NOMO-1 treated with DMSO at 0.1 percent for 48 hours (cell line): ENCODE data around the gene TRAPPC6A.

Experiments used
- DNase-seq: peaks from one replicate; lab custom pipeline; 2025; ENCODE audit not compliant: unreplicated experiment; lab: John Stamatoyannopoulos, UW

TRAPPC6A gene

GRCh38 chr19:45177817-45178261, at the start of gene TRAPPC6A:
Gene TRAPPC6A, minus strand, starts transcription at chr19:45178237. Its CDS starts 19 bp downstream, at chr19:45178218.
- peak; percentile 81 for DNase-seq

GRCh38 chr19:45224645-45225044, 46.6 kb upstream of the TRAPPC6A start:
- DNase-seq = no peak

DNA sequence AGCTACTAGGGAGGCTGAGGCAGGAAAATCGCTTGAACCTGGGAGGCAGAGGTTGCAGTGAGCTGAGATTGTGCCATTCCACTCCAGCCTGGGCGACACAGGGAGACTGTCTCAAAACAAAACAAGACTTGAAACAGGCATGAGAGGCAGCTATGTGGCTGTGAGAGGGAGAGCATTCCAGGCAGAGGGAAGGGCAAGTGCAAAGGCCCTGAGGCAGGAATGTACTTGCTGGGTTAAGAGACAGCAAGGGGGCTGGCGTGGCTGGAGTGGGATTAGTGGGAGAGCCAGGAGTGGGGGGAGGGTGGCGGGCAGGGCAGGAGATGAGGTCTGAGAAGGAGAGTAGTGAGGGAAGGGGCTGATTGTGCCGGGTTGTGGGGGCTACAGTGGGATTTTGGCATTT, 45.8 kb upstream of the TRAPPC6A start:
- DNase-seq = no peak

DNA sequence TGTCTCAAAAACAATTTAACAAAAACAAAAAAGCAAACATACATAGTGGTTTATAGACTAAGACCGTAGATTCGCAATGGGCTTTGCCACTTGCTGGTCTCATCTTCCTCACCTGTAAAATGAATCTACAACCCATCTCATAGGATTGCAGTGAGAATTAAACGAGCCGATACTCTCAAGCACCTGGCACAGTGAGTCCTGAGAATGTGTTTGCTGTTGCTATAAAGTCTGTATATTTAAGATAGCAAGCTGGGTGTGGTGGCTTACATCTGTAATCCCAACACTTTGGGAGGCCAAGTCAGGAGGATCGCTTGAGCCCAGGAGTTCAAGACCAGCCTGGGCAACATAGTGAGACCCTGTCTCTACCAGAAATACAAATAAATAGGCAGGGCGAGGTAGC, 44.7 kb upstream of the TRAPPC6A start:
- no peak for DNase-seq

- peak; percentile 19 for DNase-seq
These were observed 41.1 kb upstream of the TRAPPC6A start for GRCh38 chr19:45218911-45219743.

GRCh38 chr19:45218426-45218825, 40.4 kb upstream of the TRAPPC6A start:
- no peak for DNase-seq

DNA sequence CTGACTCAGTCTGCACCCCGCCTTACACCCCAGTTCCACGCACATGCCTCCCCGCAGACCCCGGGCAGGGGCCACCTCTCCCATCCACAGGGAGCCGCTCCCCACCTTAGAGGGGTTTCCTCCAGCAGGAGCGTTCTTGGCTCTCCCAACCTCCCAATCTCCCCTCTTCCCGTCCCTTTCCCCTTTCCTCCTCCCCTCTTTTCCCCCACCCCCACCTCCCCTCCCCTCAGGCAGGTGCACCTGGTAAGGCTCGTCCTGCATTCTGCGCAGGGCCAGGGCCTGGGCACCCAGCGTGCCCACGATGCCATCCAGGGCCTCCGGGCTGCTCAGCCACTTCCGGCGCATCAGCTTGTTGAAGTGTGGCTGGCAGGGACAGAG, 39.9 kb upstream of the TRAPPC6A start:
- DNase-seq = no peak

DNA sequence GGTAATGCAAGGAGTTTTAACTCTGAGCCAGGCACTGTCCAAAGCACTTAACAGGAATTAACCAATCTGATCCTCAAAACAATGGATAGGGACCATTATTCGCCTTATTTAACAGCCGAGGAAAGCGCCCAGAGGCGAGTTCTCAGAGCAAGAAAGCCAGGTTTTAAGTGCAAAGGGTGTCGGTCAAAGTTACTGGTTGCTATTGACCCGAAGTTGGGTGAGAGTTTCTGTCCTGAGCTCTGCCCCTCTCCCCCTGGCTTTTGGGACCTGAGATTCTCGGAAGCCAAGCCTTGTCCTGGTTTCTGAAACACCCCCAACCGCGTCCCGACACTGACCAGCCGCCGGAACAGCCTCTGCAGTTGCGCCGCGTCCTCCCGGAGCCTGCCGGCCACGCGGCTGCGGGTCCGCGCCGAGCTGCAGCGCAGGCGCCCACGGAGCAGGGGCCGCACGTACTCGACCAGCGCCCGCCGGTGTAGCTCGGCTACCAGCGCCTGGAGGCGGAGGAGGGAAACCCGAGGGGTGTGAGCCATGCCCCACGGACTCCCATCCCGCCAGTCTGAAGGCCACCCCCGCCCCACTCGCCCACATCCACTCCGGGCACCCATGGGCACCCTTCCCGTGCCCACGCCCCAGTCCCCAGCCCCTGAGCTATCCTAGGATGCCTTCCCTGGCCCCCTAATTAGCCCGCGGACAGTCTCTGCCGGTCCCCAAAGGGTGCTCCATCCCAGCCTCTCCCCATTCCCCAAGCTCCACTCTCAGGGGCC, 39.3 kb upstream of the TRAPPC6A start:
- DNase-seq = no peak

DNA sequence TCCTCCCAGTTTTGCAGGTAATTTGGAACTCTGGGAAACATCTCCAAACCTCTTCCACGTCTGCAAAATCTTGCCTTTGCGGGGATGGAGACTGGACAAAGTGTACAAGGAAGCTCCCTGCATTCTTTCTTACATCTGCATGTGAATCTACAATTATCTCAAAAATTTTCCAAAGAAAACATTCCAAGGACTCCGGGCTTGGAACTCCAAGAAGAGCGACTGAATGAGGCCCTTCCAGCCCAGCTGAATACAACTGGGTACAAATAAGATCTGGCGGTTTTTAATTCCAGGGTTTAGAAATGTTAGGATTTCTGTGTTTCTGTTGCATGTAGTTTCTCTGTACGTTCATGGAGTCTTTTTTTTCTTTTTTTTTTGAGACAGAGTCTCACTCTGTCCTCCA, 38.6 kb upstream of the TRAPPC6A start:
- DNase-seq = no peak

DNA sequence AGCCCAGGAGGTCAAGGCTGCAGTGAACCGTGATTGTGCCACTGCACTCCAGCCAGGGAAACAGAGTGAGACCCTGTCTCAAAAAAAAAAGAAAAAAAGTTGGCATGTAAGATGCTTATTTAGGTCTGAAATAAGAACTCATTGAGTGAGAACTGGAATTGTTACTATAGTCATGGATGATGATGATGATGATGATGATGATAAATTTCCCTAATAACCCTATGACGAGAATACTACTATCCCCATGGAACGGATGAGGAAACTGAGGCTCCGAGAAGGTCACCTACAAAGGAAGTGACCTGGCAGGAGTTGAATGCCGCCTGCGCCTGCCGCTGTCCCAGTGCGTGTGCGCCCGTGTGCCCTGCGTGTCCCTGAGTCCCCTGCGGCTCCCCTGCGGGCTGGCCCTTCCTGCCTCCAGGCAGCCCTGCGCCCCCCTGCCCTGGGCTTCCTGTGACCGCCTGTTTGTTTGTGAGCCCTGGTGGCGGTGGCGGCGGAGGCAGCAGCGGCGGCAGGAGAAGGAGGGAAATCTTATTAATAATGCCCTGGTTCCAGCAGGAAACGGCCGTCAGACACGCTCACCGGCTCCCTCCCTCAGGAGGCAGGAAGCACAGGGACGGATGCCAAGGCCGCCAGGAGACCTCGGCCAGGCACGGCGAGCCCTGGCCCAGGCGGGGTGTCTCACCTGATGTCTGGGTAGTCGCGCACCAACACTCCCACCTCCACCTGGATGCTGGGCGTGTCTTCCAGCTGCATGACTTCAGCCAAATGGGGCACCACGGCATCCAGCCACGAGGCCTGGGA, 37.6 kb upstream of the TRAPPC6A start:
- DNase-seq = no peak

DNA sequence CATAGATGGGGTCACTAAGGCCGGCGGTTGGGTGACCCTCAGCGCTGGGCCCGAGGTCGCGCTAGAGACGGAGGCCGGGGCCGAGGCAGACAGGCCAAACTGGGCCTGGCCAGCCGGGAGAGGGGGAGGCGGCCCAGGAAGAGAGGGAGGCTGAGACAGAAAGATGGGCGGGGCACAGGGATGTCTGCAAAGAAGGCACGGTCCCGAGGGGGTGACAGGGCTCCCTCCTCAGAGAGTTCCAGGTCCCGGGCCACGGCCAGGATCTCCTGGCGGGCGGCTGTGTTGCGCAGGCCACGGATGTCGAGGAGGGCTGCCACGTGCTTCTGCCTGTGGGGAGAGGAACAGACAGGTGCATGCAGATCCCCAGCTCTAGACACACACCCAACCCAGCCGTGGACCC, 35.0 kb upstream of the TRAPPC6A start:
- no peak for DNase-seq

DNA sequence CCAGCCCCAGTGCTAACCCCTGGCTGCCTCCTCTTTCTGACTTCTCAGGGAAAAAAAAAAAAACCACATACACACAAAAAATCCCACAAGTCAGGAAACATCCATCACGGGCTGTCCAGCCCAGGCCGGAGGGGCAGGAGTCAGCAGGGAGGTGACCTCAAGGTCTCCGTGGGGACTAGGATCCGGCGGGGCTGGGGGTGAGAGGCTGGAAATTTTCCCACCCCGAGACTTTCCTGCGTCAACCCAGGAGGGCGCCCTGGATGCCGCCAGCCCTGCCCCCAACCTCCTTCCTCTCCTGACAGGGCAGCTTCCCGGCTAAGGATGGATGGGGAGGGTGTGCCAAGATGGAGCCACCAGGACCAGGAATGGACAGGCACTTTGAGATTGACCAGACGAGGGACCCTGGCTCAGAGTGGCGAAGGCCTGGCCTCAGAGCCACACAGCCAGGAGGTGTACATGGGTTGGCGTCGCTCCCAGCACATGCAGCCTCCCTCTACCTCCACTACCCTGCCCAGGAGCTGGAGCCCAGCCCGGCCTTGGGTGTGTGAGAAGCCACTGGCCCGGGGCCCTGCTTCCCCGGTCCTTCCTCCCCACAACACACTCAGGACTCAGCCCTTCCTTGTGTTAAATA, 33.8 kb upstream of the TRAPPC6A start:
- no peak for DNase-seq

- DNase-seq = no peak
These were observed 28.3 kb upstream of the TRAPPC6A start for GRCh38 chr19:45206328-45206727.

DNA sequence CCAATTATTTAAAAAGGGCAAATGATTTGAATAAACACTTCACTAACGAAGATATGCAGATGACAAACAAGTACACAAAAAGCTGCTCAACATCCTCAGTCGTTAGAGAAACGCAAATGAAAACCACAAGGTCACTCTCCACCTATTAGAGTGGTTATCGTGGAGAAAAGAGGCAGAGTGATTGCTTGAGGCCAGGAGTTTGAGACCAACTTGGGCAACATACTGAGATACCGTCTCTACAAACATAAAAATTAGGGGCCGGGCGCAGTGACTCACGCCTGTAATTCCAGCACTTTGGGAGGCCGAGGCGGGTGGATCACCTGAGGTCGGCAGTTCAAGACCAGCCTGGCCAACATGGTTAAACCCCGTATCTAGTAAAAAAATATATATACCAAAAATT, 27.8 kb upstream of the TRAPPC6A start:
- DNase-seq = no peak

DNA sequence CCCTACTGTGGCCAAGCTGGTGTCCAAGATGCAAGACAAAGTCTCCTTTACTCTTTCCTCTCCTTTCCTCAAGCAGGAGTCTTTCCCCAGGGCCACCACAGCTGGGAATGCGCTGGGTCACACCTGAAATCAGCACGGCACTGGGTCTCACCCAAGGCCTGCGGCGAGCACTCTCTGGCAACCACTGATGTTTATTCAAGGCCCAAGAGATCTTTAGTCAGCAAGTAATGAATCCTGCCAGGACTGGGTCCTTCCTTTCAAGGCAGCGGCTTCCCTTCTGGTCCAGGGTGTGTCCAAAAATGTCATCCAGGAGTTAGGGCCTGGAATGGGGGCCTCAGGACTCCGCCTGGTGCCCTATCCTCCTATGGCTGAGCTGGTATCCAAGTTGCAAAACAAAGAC, 24.6 kb upstream of the TRAPPC6A start:
- DNase-seq = no peak

- DNase-seq = no peak
These were observed 22.5 kb upstream of the TRAPPC6A start for GRCh38 chr19:45200568-45200967.

DNA sequence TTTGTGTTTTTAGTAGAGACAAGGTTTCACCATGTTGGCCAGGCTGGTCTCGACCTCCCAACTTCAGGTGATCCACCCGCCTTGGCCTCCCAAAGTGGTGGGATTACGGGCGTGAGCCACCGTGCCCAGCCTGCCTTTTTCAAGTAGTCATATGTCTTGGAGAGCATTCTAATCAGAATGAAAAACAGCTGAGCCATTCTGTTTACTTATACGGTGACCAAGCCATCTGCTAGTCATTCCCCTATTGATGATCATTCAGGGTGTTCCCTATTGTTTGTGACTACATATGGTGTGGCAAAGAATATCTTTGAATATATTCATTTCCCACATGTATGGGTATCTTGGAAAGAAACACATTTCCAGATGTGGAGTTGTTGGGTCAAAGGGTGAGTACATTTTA, 17.7 kb upstream of the TRAPPC6A start:
- DNase-seq = no peak

- no peak for DNase-seq
These were observed 13.3 kb upstream of the TRAPPC6A start for GRCh38 chr19:45191375-45191774.

- no peak for DNase-seq
These were observed 11.9 kb upstream of the TRAPPC6A start for GRCh38 chr19:45189971-45190370.

GRCh38 chr19:45187421-45188100, 9.5 kb upstream of the TRAPPC6A start:
- DNase-seq = peak; percentile 42
